Activated T-cell treated with anti-CD3 and anti-CD28 coated beads, Interleukin-2, amount 50 U/mL, for 24 hours (primary cell): ENCODE results near the gene WNT11.

Experiments used
- DNase-seq: peaks from one replicate; pipeline ENCODE4 v3.0.0-alpha.2; 2020
- H3K27ac Mint-ChIP-seq: 2 replicates; pipeline ENCODE4 v1.8.0; 2020; ENCODE audit warnings: mild to moderate bottlenecking, mixed read lengths
- H3K27me3 Mint-ChIP-seq: 2 replicates; pipeline ENCODE4 v1.8.0; 2020; ENCODE audit warnings: mixed read lengths
- H3K36me3 Mint-ChIP-seq: 2 replicates; pipeline ENCODE4 v1.8.0; 2020; ENCODE audit warnings: low read depth, mixed read lengths
- H3K4me1 Mint-ChIP-seq: 2 replicates; pipeline ENCODE4 v1.8.0; 2020; ENCODE audit warnings: low read depth, mixed read lengths
- H3K4me3 Mint-ChIP-seq: 2 replicates; pipeline ENCODE4 v1.8.0; 2020; ENCODE audit warnings: mild to moderate bottlenecking, moderate library complexity, mixed read lengths
- H3K9me3 Mint-ChIP-seq: 2 replicates; pipeline ENCODE4 v1.8.0; 2020; ENCODE audit warnings: mixed read lengths

WNT11 gene

GRCh38 chr11:76206327-76207081, at the start of gene WNT11:
Gene WNT11 (minus strand): TSS chr11:76206502. CDS start chr11:76206407, 95 bp downstream.
- peak within 1 kb of the TSS; percentile 71 for H3K4me3 Mint-ChIP-seq
- DNase-seq = peak; percentile 56
- no peaks in the 10 kb centered on the region for H3K9me3 Mint-ChIP-seq
- no peak within 1 kb of the TSS for H3K27ac Mint-ChIP-seq
- H3K4me1 Mint-ChIP-seq = peaks cover 29% of the 10 kb centered on the region
- H3K36me3 Mint-ChIP-seq = no peaks in the 10 kb centered on the region
- H3K27me3 Mint-ChIP-seq = peaks cover 60% of the 10 kb centered on the region

DNA sequence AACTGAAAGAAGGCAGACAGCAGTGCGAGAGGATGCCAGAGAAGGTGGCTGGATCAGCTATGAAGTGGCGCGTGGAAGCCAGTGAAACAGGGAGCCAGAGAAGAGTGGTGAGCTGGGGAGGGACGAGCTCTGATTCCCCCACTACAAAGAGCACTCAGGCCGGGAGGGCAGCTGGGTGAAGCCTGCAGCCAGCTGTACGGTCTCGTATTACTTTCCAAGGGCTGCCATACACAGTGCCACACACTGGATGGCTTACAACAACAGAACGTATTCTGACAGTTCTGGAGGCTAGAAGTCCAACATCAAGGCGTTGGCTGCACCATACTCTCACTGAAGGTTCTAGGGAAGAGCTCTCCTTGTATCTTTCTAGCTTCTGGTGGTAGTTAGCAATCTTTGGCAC, 47.1 kb upstream of the WNT11 start:
- Mint-ChIP-seq H3K27me3 (no peaks in the 10 kb centered on the region), H3K27ac (no peak overlapping the region), H3K9me3 (no peaks in the 10 kb centered on the region), H3K36me3 (no peaks in the 10 kb centered on the region), H3K4me3 (no peak overlapping the region), H3K4me1 (no peaks in the 10 kb centered on the region)
- DNase-seq = no peak

DNA sequence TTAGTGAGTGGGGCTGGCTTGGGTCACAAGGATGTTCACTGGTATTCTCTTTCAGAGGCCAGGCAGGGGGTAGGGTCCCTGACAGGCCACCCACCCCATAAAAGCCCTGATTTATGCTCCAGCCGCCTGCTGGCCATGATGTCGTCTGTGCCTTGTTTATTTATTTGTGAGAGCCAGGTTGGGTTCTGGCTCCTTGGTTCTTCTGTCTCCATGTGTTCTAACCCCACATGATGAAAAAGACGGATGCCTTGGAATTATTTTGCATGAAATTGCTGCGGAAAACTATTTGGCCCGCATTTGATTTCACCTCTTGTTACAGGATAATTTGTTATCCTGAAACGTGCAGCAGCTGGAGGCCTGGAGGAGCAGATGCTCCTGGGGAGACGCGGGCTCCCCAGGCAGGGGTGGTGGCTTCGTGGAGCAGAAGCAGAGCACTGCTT, 46.3 kb upstream of the WNT11 start:
- no peak overlapping the region for H3K27ac Mint-ChIP-seq
- H3K36me3 Mint-ChIP-seq = no peaks in the 10 kb centered on the region
- DNase-seq = no peak
- H3K27me3 Mint-ChIP-seq = no peaks in the 10 kb centered on the region
- no peak overlapping the region for H3K4me3 Mint-ChIP-seq
- H3K9me3 Mint-ChIP-seq = no peaks in the 10 kb centered on the region
- H3K4me1 Mint-ChIP-seq = no peaks in the 10 kb centered on the region

DNA sequence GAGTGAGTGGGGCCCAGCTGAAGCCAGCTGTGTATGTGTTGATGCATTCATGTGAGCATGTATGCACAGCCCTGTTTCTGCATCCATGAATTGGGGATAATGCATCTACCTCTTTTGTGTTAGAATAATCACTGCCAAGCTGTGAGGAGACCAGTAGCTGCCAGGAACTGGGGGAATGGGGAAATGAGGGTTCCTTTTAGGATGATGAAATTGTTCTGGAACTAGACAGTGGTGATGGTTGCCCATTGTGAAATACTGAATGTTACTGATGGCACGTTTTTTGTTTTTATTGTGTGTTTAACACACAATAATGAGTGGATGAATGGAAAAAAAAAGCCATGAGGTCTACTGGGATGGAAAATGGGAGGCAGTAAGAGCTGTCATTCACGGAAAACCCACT, 45.3 kb upstream of the WNT11 start:
- Mint-ChIP-seq H3K4me1 (no peaks in the 10 kb centered on the region), H3K9me3 (no peaks in the 10 kb centered on the region), H3K27ac (no peak overlapping the region), H3K4me3 (no peak overlapping the region), H3K36me3 (no peaks in the 10 kb centered on the region), H3K27me3 (no peaks in the 10 kb centered on the region)
- no peak for DNase-seq

GRCh38 chr11:76251226-76251575, 44.9 kb upstream of the WNT11 start:
- H3K36me3 Mint-ChIP-seq = no peaks in the 10 kb centered on the region
- DNase-seq = no peak
- no peak overlapping the region for H3K4me3 Mint-ChIP-seq
- H3K9me3 Mint-ChIP-seq = no peaks in the 10 kb centered on the region
- H3K27me3 Mint-ChIP-seq = no peaks in the 10 kb centered on the region
- H3K4me1 Mint-ChIP-seq = no peaks in the 10 kb centered on the region
- H3K27ac Mint-ChIP-seq = no peak overlapping the region

- no peaks in the 10 kb centered on the region for H3K36me3 Mint-ChIP-seq
- H3K27me3 Mint-ChIP-seq = no peaks in the 10 kb centered on the region
- no peak for DNase-seq
- no peak overlapping the region for H3K27ac Mint-ChIP-seq
- no peak overlapping the region for H3K4me3 Mint-ChIP-seq
- H3K9me3 Mint-ChIP-seq = no peaks in the 10 kb centered on the region
- H3K4me1 Mint-ChIP-seq = no peaks in the 10 kb centered on the region
Observed at GRCh38 chr11:76250520-76251225, 44.4 kb upstream of the WNT11 start.

- Mint-ChIP-seq H3K9me3 (no peaks in the 10 kb centered on the region), H3K4me1 (no peaks in the 10 kb centered on the region), H3K4me3 (no peak overlapping the region), H3K36me3 (no peaks in the 10 kb centered on the region), H3K27ac (no peak overlapping the region), H3K27me3 (no peaks in the 10 kb centered on the region)
- no peak for DNase-seq
Observed at GRCh38 chr11:76249195-76249741, 43.0 kb upstream of the WNT11 start.

- H3K4me3 Mint-ChIP-seq = no peak overlapping the region
- no peaks in the 10 kb centered on the region for H3K9me3 Mint-ChIP-seq
Observed at GRCh38 chr11:76248210-76248609, 41.9 kb upstream of the WNT11 start.

GRCh38 chr11:76247091-76247490, 40.8 kb upstream of the WNT11 start:
- no peak for DNase-seq
- no peaks in the 10 kb centered on the region for H3K4me1 Mint-ChIP-seq
- H3K36me3 Mint-ChIP-seq = no peaks in the 10 kb centered on the region
- no peak overlapping the region for H3K4me3 Mint-ChIP-seq
- H3K27ac Mint-ChIP-seq = no peak overlapping the region
- H3K9me3 Mint-ChIP-seq = no peaks in the 10 kb centered on the region
- H3K27me3 Mint-ChIP-seq = no peaks in the 10 kb centered on the region

More at GRCh38 chr11:76248210-76248609, 41.9 kb upstream of the WNT11 start:
- no peak for DNase-seq
- Mint-ChIP-seq H3K36me3 (no peaks in the 10 kb centered on the region), H3K4me1 (no peaks in the 10 kb centered on the region), H3K27ac (no peak overlapping the region), H3K27me3 (no peaks in the 10 kb centered on the region)

DNA sequence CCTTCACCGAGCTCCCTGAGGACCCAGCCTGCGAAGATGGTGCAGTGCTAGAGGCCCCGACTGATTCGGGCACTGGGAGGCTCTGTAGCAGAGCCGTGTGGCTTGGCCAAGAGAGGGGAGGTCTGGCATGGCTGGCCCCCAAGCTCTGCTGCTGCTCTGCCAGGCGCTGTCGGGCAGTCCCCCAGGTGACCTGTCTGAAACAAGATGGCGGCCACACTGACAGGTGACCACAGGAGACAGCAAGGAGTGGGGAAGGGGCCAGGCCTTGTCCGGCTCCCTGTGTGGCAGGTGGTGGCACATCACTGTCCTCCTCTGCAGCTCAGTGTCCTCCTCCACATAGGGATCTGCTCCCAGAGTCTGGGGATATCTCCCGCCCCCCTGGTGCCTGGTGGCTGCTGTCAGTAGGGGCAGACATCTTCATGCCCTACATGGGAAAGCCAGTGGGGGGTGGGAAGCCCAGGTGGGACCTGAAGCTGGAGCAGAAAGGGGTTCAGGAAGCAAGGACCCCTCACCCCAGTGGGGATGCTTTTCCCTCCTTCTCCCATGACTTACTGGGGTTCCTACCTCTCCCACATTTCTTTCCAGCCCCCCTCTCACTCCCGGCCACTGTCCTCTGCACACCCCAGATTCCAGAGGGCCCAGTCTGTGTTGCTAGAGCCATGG, 40.1 kb upstream of the WNT11 start:
- no peak overlapping the region for H3K4me3 Mint-ChIP-seq
- no peaks in the 10 kb centered on the region for H3K36me3 Mint-ChIP-seq
- no peaks in the 10 kb centered on the region for H3K4me1 Mint-ChIP-seq
- H3K27ac Mint-ChIP-seq = no peak overlapping the region
- no peaks in the 10 kb centered on the region for H3K9me3 Mint-ChIP-seq
- no peaks in the 10 kb centered on the region for H3K27me3 Mint-ChIP-seq
- DNase-seq = no peak

GRCh38 chr11:76245720-76246119, 39.4 kb upstream of the WNT11 start:
- H3K27ac Mint-ChIP-seq = no peak overlapping the region
- no peak for DNase-seq
- H3K4me3 Mint-ChIP-seq = no peak overlapping the region
- no peaks in the 10 kb centered on the region for H3K27me3 Mint-ChIP-seq
- no peaks in the 10 kb centered on the region for H3K9me3 Mint-ChIP-seq
- H3K4me1 Mint-ChIP-seq = no peaks in the 10 kb centered on the region
- no peaks in the 10 kb centered on the region for H3K36me3 Mint-ChIP-seq

DNA sequence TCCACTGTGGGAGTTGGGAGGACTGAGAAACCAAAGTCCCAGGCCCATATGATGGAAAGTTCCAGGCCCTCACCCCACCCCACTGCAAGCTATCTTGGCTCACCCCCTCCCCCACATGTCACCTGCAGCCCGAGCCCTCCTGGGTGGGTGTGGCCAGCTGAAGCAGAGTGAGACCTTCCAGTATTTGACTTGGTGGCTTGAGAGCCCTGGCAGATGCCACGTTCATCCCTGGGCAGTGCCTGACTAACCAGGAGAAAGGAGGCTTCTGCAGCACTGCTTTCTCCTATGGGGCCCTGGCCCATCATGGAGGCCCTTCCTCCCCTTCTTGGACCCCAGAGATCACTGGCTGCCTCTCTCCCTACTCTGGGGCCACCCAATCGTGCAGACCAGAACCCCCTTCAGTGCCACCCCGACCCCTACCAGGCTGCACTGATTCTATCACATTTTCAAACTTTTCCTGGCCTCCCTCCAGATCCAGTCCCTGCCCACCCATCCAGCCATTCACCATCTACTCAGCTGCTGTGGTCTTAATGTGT, 38.1 kb upstream of the WNT11 start:
- Mint-ChIP-seq H3K27me3 (no peaks in the 10 kb centered on the region), H3K4me1 (no peaks in the 10 kb centered on the region), H3K27ac (no peak overlapping the region), H3K4me3 (no peak overlapping the region), H3K9me3 (no peaks in the 10 kb centered on the region), H3K36me3 (no peaks in the 10 kb centered on the region)
- no peak for DNase-seq

GRCh38 chr11:76243957-76244285, 37.6 kb upstream of the WNT11 start:
- H3K9me3 Mint-ChIP-seq = no peaks in the 10 kb centered on the region
- no peak overlapping the region for H3K4me3 Mint-ChIP-seq
- no peaks in the 10 kb centered on the region for H3K36me3 Mint-ChIP-seq
- H3K4me1 Mint-ChIP-seq = no peaks in the 10 kb centered on the region
- H3K27ac Mint-ChIP-seq = no peak overlapping the region
- H3K27me3 Mint-ChIP-seq = no peaks in the 10 kb centered on the region
- DNase-seq = no peak

- no peaks in the 10 kb centered on the region for H3K9me3 Mint-ChIP-seq
- H3K4me1 Mint-ChIP-seq = no peaks in the 10 kb centered on the region
- H3K27me3 Mint-ChIP-seq = no peaks in the 10 kb centered on the region
- DNase-seq = no peak
- no peaks in the 10 kb centered on the region for H3K36me3 Mint-ChIP-seq
- H3K4me3 Mint-ChIP-seq = no peak overlapping the region
- no peak overlapping the region for H3K27ac Mint-ChIP-seq
Observed at GRCh38 chr11:76243193-76243956, 37.1 kb upstream of the WNT11 start.
